Endothelial cell of umbilical vein (primary cell): ENCODE results near the gene ZC3HAV1L. TPM values are rescaled to one million over a fixed set of nuclear protein-coding genes. Genes with fewer than 3 reads are reported as not detected.

Experiments
- BruUV-seq: library from RNA; stranded (reverse); fragments of 400-500 nt; replicated peaks from 2 replicates; lab custom pipeline; 2021; lab: Mats Ljungman, UMichigan
- CTCF ChIA-PET: fragments of 300-600, 350-600 bp; sonication (Branson Sonifier 250); formaldehyde crosslinking; loops from one replicate; lab custom pipeline; 2021; ENCODE audit warnings: antibody characterized with exemption, inconsistent platforms; lab: Charles Lee
- POLR2A ChIA-PET: fragments of 300-600, 350-600 bp; sonication (Branson Sonifier 250); formaldehyde crosslinking; loops from one replicate; lab custom pipeline; 2021; ENCODE audit warnings: antibody characterized with exemption, inconsistent platforms; lab: Charles Lee
- DNase-seq: peaks from one replicate; pipeline ENCODE4 v3.0.0-alpha.2; 2011; ENCODE audit warnings: low read depth, low spot score
- FAIRE-seq: peaks from 2 replicates; lab custom pipeline; 2011; peaks lifted over from hg19 to GRCh38; lab: Jason Lieb, UNC
- H2AFZ ChIP-seq: 2 replicates; pipeline ENCODE4 v1.6.0; 2012; ENCODE audit warnings: low read depth, low read length, control low read depth, inconsistent platforms
- H3K27ac ChIP-seq: 2 replicates; pipeline ENCODE4 v1.5.1; 2011; ENCODE audit warnings: low read depth, mild to moderate bottlenecking, control low read depth, low read length, moderate library complexity; ENCODE audit not compliant: insufficient read depth
- H3K27me3 ChIP-seq, 2 experiments: 2 replicates each; pipeline versions ENCODE4 v1.6.0 to v1.6.1; 2011; ENCODE audit warnings: low read length in 2 of 2, mixed read lengths in 1 of 2; ENCODE audit not compliant: control insufficient read depth in 2 of 2, insufficient read depth in 2 of 2
- H3K36me3 ChIP-seq, 2 experiments: 2 replicates in 1 of 2; 3 replicates in 1 of 2; pipeline ENCODE4 v1.5.1; 2011; ENCODE audit warnings: low read length in 2 of 2, mild to moderate bottlenecking in 1 of 2, moderate library complexity in 1 of 2; ENCODE audit not compliant: control insufficient read depth in 2 of 2, insufficient read depth in 2 of 2; ENCODE audit errors: extremely low read depth in 1 of 2
- H3K4me1 ChIP-seq: 3 replicates; pipeline ENCODE4 v1.5.1; 2011; ENCODE audit warnings: mild to moderate bottlenecking, low read length; ENCODE audit not compliant: control insufficient read depth, insufficient read depth; ENCODE audit errors: extremely low read depth
- H3K4me2 ChIP-seq: 2 replicates; pipeline ENCODE4 v1.6.1; 2011; ENCODE audit warnings: low read length, control low read depth, mixed read lengths; ENCODE audit not compliant: insufficient read depth
- H3K4me3 ChIP-seq, 3 experiments: fragments of 200-600 bp in 1 of 3; sonication (generic), shearing (Covaris generic) in 1 of 3; replicated peaks in 1 of 3; 2 replicates each; pipeline ENCODE4 v1.5.1; 2011 to 2016; ENCODE audit warnings: control low read depth in 3 of 3, low read length in 3 of 3, mild to moderate bottlenecking in 2 of 3, inconsistent platforms in 1 of 3, low read depth in 1 of 3, moderate library complexity in 1 of 3; ENCODE audit not compliant: insufficient read depth in 1 of 3
- H3K79me2 ChIP-seq: 2 replicates; pipeline ENCODE4 v1.6.0; 2012; ENCODE audit warnings: low read length, inconsistent platforms; ENCODE audit not compliant: control insufficient read depth, insufficient read depth
- H3K9ac ChIP-seq: replicated peaks from 2 replicates; pipeline ENCODE3; 2011; ENCODE audit warnings: low read length, control low read depth; ENCODE audit not compliant: insufficient read depth; ENCODE audit errors: extremely low read depth
- H3K9me1 ChIP-seq: replicated peaks from 3 replicates; pipeline ENCODE4 v1.6.0; 2011; ENCODE audit warnings: mild to moderate bottlenecking, low read length; ENCODE audit not compliant: control insufficient read depth, insufficient read depth; ENCODE audit errors: extremely low read depth
- H3K9me3 ChIP-seq: replicated peaks from 2 replicates; pipeline ENCODE4 v1.5.1; 2012; ENCODE audit warnings: low read length, inconsistent platforms; ENCODE audit not compliant: control insufficient read depth, insufficient read depth
- H4K20me1 ChIP-seq: replicated peaks from 2 replicates; pipeline ENCODE3; 2011; ENCODE audit warnings: mild to moderate bottlenecking, low read length; ENCODE audit not compliant: control insufficient read depth, insufficient read depth; ENCODE audit errors: extremely low read depth
- CTCF ChIP-seq, 2 donors: IDR thresholded peaks; 1 replicate in 1 of 2; 2 replicates in 1 of 2; pipeline ENCODE4 v1.5.1; 2011; ENCODE audit warnings: low read length in 2 of 2, mild to moderate bottlenecking in 2 of 2, moderate library complexity in 2 of 2, control low read depth in 1 of 2, inconsistent platforms in 1 of 2, low read depth in 1 of 2; ENCODE audit not compliant: insufficient read depth in 1 of 2; ENCODE audit errors: extremely low read depth in 1 of 2
- EZH2 ChIP-seq: IDR thresholded peaks from 2 replicates; pipeline ENCODE4 v1.6.1; 2012; ENCODE audit warnings: borderline replicate concordance, low read depth, mild to moderate bottlenecking, moderate library complexity, low read length, inconsistent platforms; ENCODE audit not compliant: severe bottlenecking
- FOS ChIP-seq: IDR thresholded peaks from 2 replicates; pipeline ENCODE4 v1.6.1; 2011; ENCODE audit warnings: mild to moderate bottlenecking, low read length, moderate library complexity, borderline replicate concordance; ENCODE audit not compliant: insufficient read depth
- JUN ChIP-seq: IDR thresholded peaks from 2 replicates; pipeline ENCODE4 v1.6.1; 2011; ENCODE audit warnings: borderline replicate concordance, low read depth; ENCODE audit not compliant: insufficient read length, insufficient read depth
- MYC ChIP-seq: IDR thresholded peaks from one replicate; pipeline ENCODE4 v1.6.1; 2011; ENCODE audit warnings: mild to moderate bottlenecking, low read depth, low read length
- POLR2A ChIP-seq: IDR thresholded peaks from 2 replicates; pipeline ENCODE4 v1.6.1; 2012; ENCODE audit warnings: low read depth, mild to moderate bottlenecking, control low read depth, low read length
- POLR2AphosphoS5 ChIP-seq: IDR thresholded peaks from 2 replicates; pipeline ENCODE4 v1.6.1; 2012; ENCODE audit warnings: low read depth, mild to moderate bottlenecking, control low read depth, low read length, moderate library complexity; ENCODE audit not compliant: insufficient read depth
- dilution Hi-C: fragments of 300-500 bp; cut with MboI; formaldehyde crosslinking; loops from one replicate; pipeline ENCODE4 v1.15.0; 2019; ENCODE audit warnings: low sequenced_read_pairs; ENCODE audit not compliant: extremely low pct_ligation_motif_present
- intact Hi-C: fragments of 100-400 bp; cut with micrococcal nuclease; formaldehyde crosslinking; loops from one replicate; pipeline ENCODE4 v1.10.0; 2022
- polyA plus RNA-seq, 4 experiments: library from polyadenylated mRNA; depleted of rRNA in 3 of 4; stranded (reverse) in 3 of 4; unstranded in 1 of 4; fragments of >200 nt; gene quantifications; 2 replicates each; pipeline versions ENCODE4 v1.2.1 to v1.2.3, GENCODE V29; 2011 to 2012; ENCODE audit warnings: missing spikeins in 1 of 4
- total RNA-seq: library from RNA; stranded (reverse); gene quantifications from 2 replicates; pipeline ENCODE4 v1.2.3, GENCODE V29; 2021

ZC3HAV1L gene
- total and polyA plus RNA-seq, 2 donors (not counting 3 experiments of a cell fraction or from before 2014, with no cell fraction given) = 15.9 to 25.7 TPM

- no peak for DNase-seq
- no peak for TF ChIP-seq EZH2
- TF ChIP-seq MYC = no peak
- no peak for TF ChIP-seq FOS
- no peak for TF ChIP-seq JUN
- no peak for TF ChIP-seq CTCF (IDR thresholded peaks at IDR 0.05; ENCODE audit: extremely low read depth in 1 of 2, insufficient read depth in 1 of 2, low read depth in 1 of 2, low read length in 2 of 2)
- no peak for TF ChIP-seq POLR2AphosphoS5
- no peak for TF ChIP-seq POLR2A
- H3K4me1 ChIP-seq = no peaks in the 10 kb centered on the region
- no peak overlapping the region for H2AFZ ChIP-seq
- H3K4me3 ChIP-seq = no peak overlapping the region
- no TSS peak for BruUV-seq
- no peak overlapping the region for H3K9ac ChIP-seq
- H3K36me3 ChIP-seq = peaks cover 14 to 16% of the 10 kb centered on the region in 2 experiments
- no peaks in the 10 kb centered on the region for H3K9me3 ChIP-seq
- H3K9me1 ChIP-seq = no peaks in the 10 kb centered on the region
- no peak overlapping the region for H3K27ac ChIP-seq
- dilution Hi-C loops = no loop called here
- no peaks in the 10 kb centered on the region for H4K20me1 ChIP-seq
- ChIA-PET CTCF (interaction anchor here (1.4 to 1.8 kb wide), 2 partner anchors 9 to 198 kb away, joined by 5 to 16 read pairs; no protein-coding TSS in a partner anchor), POLR2A (no interaction called here)
- no peaks in the 10 kb centered on the region for H3K27me3 ChIP-seq
- intact Hi-C loops = no loop called here
- H3K4me2 ChIP-seq = no peak overlapping the region
- FAIRE-seq = no peak
- H3K79me2 ChIP-seq = peaks cover 2% of the 10 kb centered on the region
These were observed 48.9 kb upstream of the ZC3HAV1L start for GRCh38 chr7:139084709-139085108.
